Thyroid gland (tissue), 4 donors: ENCODE data around the gene GIPC2.

ENCODE experiments used
- CTCF ChIP-seq, 6 experiments: fragments of 200-600 bp in 3 of 6; fragments of 450-650 bp in 3 of 6; sonication (generic) in 3 of 6; IDR thresholded peaks; one replicate each; pipeline ENCODE4 v1.5.1; 2016 to 2019; ENCODE audit warnings: antibody characterized with exemption in 6 of 6, mild to moderate bottlenecking in 2 of 6, inconsistent platforms in 1 of 6, moderate library complexity in 1 of 6
- POLR2A ChIP-seq, 2 donors: fragments of 450-650 bp; IDR thresholded peaks; one replicate each; pipeline ENCODE4 v1.6.1; 2017; ENCODE audit warnings: antibody characterized with exemption in 2 of 2, mild to moderate bottlenecking in 2 of 2, moderate library complexity in 1 of 2

GRCh38 chr1:78122389-78122788 is 76.6 kb downstream of the GIPC2 start:
- TF ChIP-seq CTCF (IDR thresholded peaks at IDR 0.05): no peak
- no peak for TF ChIP-seq POLR2A (IDR thresholded peaks at IDR 0.05)
